DOHH2 (cell line): ENCODE results near the gene TSKU.

Experiments
- CTCF ChIP-seq: fragments of 200-600 bp; sonication (generic); IDR thresholded peaks from one replicate; pipeline ENCODE4 v1.5.1; 2014; ENCODE audit warnings: antibody characterized with exemption, mild to moderate bottlenecking, low read depth, low read length; ENCODE audit not compliant: poor library complexity, severe bottlenecking
- EZH2phosphoT487 ChIP-seq: fragments of 200-600 bp; sonication (generic); IDR thresholded peaks from 2 replicates; pipeline ENCODE4 v1.6.1; 2017; ENCODE audit warnings: borderline replicate concordance, mild to moderate bottlenecking, antibody characterized with exemption, low read length, moderate library complexity, mixed read lengths

- TF ChIP-seq CTCF (no peak), EZH2phosphoT487 (no peak)
Observed at GRCh38 chr11:76769645-76770586, 13.2 kb upstream of the TSKU start.
